Glutamatergic neuron (in vitro differentiated cells): ENCODE data around the gene CTAG1A. TPM values are rescaled to one million over a fixed set of nuclear protein-coding genes. Genes with fewer than 3 reads are reported as not detected.

Experiments used
- total RNA-seq: library from RNA; stranded (reverse); fragmentation: NEBNext Ultra II Directional; extraction: Animal tissue kit (Norgen Biotek cat#: 25700); gene quantifications from one replicate; pipeline ENCODE4 v1.2.1, GENCODE V29; 2021; ENCODE audit not compliant: unreplicated experiment

CTAG1A gene
- total RNA-seq, 1 donor from 2014 or later = not detected

Other genes starting within 250 kb of the CTAG1A start
- 499 TPM for gene FLNA, start 210.5 kb upstream of the CTAG1A start, total RNA-seq
- 56.8 TPM for gene EMD, start 205.8 kb upstream of the CTAG1A start, total RNA-seq
- gene RPL10, start 186.8 kb upstream of the CTAG1A start, total RNA-seq = 1,779 TPM
- gene DNASE1L1, start 175.9 kb upstream of the CTAG1A start, total RNA-seq = 15.8 TPM
- gene TAFAZZIN, start 173.6 kb upstream of the CTAG1A start, total RNA-seq = 40.9 TPM
- 133 TPM for gene ATP6AP1, start 156.5 kb upstream of the CTAG1A start, total RNA-seq
- gene GDI1, start 148.0 kb upstream of the CTAG1A start, total RNA-seq = 730 TPM
- gene FAM50A, start 141.0 kb upstream of the CTAG1A start, total RNA-seq = 125 TPM
- gene PLXNA3, start 126.9 kb upstream of the CTAG1A start, total RNA-seq = 458 TPM
- gene LAGE3, start 105.9 kb upstream of the CTAG1A start, total RNA-seq = 8.8 TPM
- gene UBL4A, start 98.5 kb upstream of the CTAG1A start, total RNA-seq = 28.4 TPM
- gene SLC10A3, start 94.5 kb upstream of the CTAG1A start, total RNA-seq = 6.1 TPM
- gene FAM3A, start 68.9 kb upstream of the CTAG1A start, total RNA-seq = 32.0 TPM
- gene G6PD, start 38.3 kb upstream of the CTAG1A start, total RNA-seq = 122 TPM
- gene IKBKG, start 37.5 kb upstream of the CTAG1A start, total RNA-seq = 27.6 TPM
- gene CTAG1B, start 34.1 kb downstream of the CTAG1A start, total RNA-seq = not detected
- gene CTAG2, start 68.4 kb downstream of the CTAG1A start, total RNA-seq = not detected
- gene GAB3, start 165.9 kb downstream of the CTAG1A start, total RNA-seq = 9.6 TPM
- 46.8 TPM for gene DKC1, start 177.7 kb downstream of the CTAG1A start, total RNA-seq
- gene MPP1, start 220.4 kb downstream of the CTAG1A start, total RNA-seq = 12.7 TPM
- not detected for gene SMIM9, start 249.5 kb downstream of the CTAG1A start, total RNA-seq